Mesenchymal stem cell (in vitro differentiated cells and primary cell): ENCODE results near the gene PDS5A.

ENCODE experiments used
- DNase-seq: peaks from one replicate; pipeline ENCODE4 v3.0.0-alpha.2; 2013
- H2AFZ ChIP-seq: one replicate; pipeline ENCODE4 v1.6.1; 2013; ENCODE audit warnings: low read depth, mild to moderate bottlenecking, control low read depth, inconsistent platforms, low read length, moderate library complexity
- H2AK5ac ChIP-seq: 2 replicates; pipeline ENCODE4 v1.6.1; 2013; ENCODE audit warnings: low read length, moderate library complexity, mild to moderate bottlenecking, inconsistent platforms; ENCODE audit not compliant: severe bottlenecking
- H2BK120ac ChIP-seq: one replicate; pipeline ENCODE4 v1.6.1; 2013; ENCODE audit warnings: low read depth, mild to moderate bottlenecking, inconsistent platforms, low read length, moderate library complexity
- H2BK12ac ChIP-seq, 2 experiments: one replicate each; pipeline ENCODE4 v1.6.1; 2013; ENCODE audit warnings: inconsistent platforms in 2 of 2, low read length in 2 of 2, mild to moderate bottlenecking in 2 of 2, moderate library complexity in 2 of 2, control low read depth in 1 of 2
- H2BK15ac ChIP-seq: one replicate; pipeline ENCODE4 v1.6.1; 2013; ENCODE audit warnings: mild to moderate bottlenecking, low read depth, inconsistent platforms; ENCODE audit not compliant: poor library complexity, severe bottlenecking
- H2BK5ac ChIP-seq: 2 replicates; pipeline ENCODE4 v1.6.1; 2013; ENCODE audit warnings: low read depth, mild to moderate bottlenecking, low read length, control low read depth, inconsistent platforms; ENCODE audit not compliant: poor library complexity, severe bottlenecking
- H3K14ac ChIP-seq, 2 experiments: one replicate each; pipeline ENCODE4 v1.6.1; 2013; ENCODE audit warnings: inconsistent platforms in 2 of 2, low read length in 2 of 2, control low read depth in 1 of 2, mild to moderate bottlenecking in 1 of 2, moderate library complexity in 1 of 2
- H3K18ac ChIP-seq, 2 experiments: one replicate each; pipeline ENCODE4 v1.6.1; 2013; ENCODE audit warnings: inconsistent platforms in 2 of 2, low read length in 2 of 2, control low read depth in 1 of 2, low read depth in 1 of 2, mild to moderate bottlenecking in 1 of 2
- H3K23ac ChIP-seq, 2 experiments: one replicate each; pipeline ENCODE4 v1.6.1; 2013; ENCODE audit warnings: inconsistent platforms in 2 of 2, low read length in 2 of 2, mild to moderate bottlenecking in 2 of 2, moderate library complexity in 2 of 2, control low read depth in 1 of 2
- H3K27ac ChIP-seq: 2 replicates; pipeline ENCODE4 v1.5.1; 2013; ENCODE audit warnings: mild to moderate bottlenecking, moderate library complexity, low read length, control low read depth, inconsistent platforms; ENCODE audit not compliant: poor library complexity, severe bottlenecking
- H3K27me3 ChIP-seq, 2 experiments: 2 replicates each; pipeline versions ENCODE4 v1.6.1 to v1.7.0; 2013; ENCODE audit warnings: low read length in 2 of 2, mild to moderate bottlenecking in 2 of 2, moderate library complexity in 2 of 2, control low read depth in 1 of 2, inconsistent platforms in 1 of 2; ENCODE audit not compliant: control insufficient read depth in 1 of 2, insufficient read depth in 1 of 2
- H3K36me3 ChIP-seq, 2 experiments: 2 replicates each; pipeline versions ENCODE4 v1.6.1 to v1.7.0; 2013; ENCODE audit warnings: low read length in 2 of 2, control low read depth in 1 of 2, inconsistent platforms in 1 of 2, low read depth in 1 of 2, mild to moderate bottlenecking in 1 of 2; ENCODE audit not compliant: insufficient read depth in 2 of 2, control insufficient read depth in 1 of 2
- H3K4ac ChIP-seq, 2 experiments: one replicate each; pipeline ENCODE4 v1.6.1; 2013; ENCODE audit warnings: inconsistent platforms in 2 of 2, low read length in 2 of 2, mild to moderate bottlenecking in 2 of 2, moderate library complexity in 2 of 2, control low read depth in 1 of 2, low read depth in 1 of 2
- H3K4me1 ChIP-seq: 2 replicates; pipeline ENCODE4 v1.6.1; 2013; ENCODE audit warnings: low read depth, low read length, control low read depth; ENCODE audit not compliant: control insufficient read depth, insufficient read depth
- H3K4me2 ChIP-seq: 2 replicates; pipeline ENCODE4 v1.6.1; 2013; ENCODE audit warnings: low read length, mild to moderate bottlenecking, inconsistent platforms; ENCODE audit not compliant: poor library complexity, severe bottlenecking
- H3K4me3 ChIP-seq, 2 experiments: 2 replicates each; pipeline versions ENCODE4 v1.5.1 to v1.7.0; 2013; ENCODE audit warnings: low read length in 2 of 2, mild to moderate bottlenecking in 2 of 2, control low read depth in 1 of 2, low read depth in 1 of 2; ENCODE audit not compliant: insufficient read depth in 1 of 2
- H3K79me1 ChIP-seq: replicated peaks from 2 replicates; pipeline ENCODE4 v1.6.1; 2013; ENCODE audit warnings: mild to moderate bottlenecking, control low read depth, low read length, inconsistent platforms; ENCODE audit not compliant: poor library complexity, severe bottlenecking
- H3K9ac ChIP-seq: 2 replicates; pipeline ENCODE4 v1.7.0; 2013; ENCODE audit warnings: mild to moderate bottlenecking, low read length, moderate library complexity
- H3K9me3 ChIP-seq: 2 replicates; pipeline ENCODE4 v1.7.0; 2013; ENCODE audit warnings: mild to moderate bottlenecking, low read length; ENCODE audit not compliant: control insufficient read depth
- H4K8ac ChIP-seq: one replicate; pipeline ENCODE4 v1.6.1; 2013; ENCODE audit warnings: inconsistent platforms, mild to moderate bottlenecking, low read length, moderate library complexity
- H4K91ac ChIP-seq: one replicate; pipeline ENCODE4 v1.6.1; 2013; ENCODE audit warnings: mild to moderate bottlenecking, low read length, inconsistent platforms
- WGBS: methylation state at CpG from one replicate; pipeline ENCODE4 v1.1.7; 2013; ENCODE audit warnings: mixed read lengths; 5-methylcytosine and 5-hydroxymethylcytosine counted together

Gene PDS5A

DNA sequence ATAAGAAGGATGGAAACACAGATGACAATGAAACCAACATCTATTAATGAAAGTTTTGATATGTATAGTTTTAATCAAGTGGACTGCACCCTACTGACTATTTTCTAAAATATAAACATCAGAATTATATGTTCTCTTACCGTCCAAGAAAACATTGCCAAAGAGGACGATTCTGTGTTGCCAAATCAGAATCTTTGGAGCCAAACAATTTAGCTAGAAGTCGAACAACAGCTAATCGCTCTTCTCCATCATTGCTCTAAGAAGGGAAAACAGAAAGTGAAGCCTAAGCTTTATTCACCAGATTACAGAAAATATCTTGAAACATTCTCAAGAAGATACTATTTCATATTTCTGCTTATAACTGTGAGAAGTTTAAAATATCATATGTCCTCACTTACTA, 64.2 kb downstream of the PDS5A start:
- no peak overlapping the region for H3K4me3 ChIP-seq
- H3K18ac ChIP-seq = no peak overlapping the region
- H2BK12ac ChIP-seq = no peak overlapping the region
- peaks cover 17% of the 10 kb centered on the region for H3K79me1 ChIP-seq
- no peak overlapping the region for H2BK15ac ChIP-seq
- no peak overlapping the region for H4K8ac ChIP-seq
- H3K27ac ChIP-seq = no peak overlapping the region
- H2AFZ ChIP-seq = no peak overlapping the region
- no peaks in the 10 kb centered on the region for H3K9me3 ChIP-seq
- no peak overlapping the region for H2AK5ac ChIP-seq
- H3K23ac ChIP-seq = no peak overlapping the region
- no peak overlapping the region for H4K91ac ChIP-seq
- H3K9ac ChIP-seq = no peak overlapping the region
- no peak overlapping the region for H2BK120ac ChIP-seq
- H3K4me2 ChIP-seq = no peak overlapping the region
- H3K14ac ChIP-seq = no peak overlapping the region
- peaks cover 17 to 88% of the 10 kb centered on the region in 2 experiments for H3K36me3 ChIP-seq
- DNase-seq = no peak
- 95% methylated on average over 4 of the region's 4 CpGs for WGBS
- H3K4ac ChIP-seq = no peak overlapping the region
- no peak overlapping the region for H2BK5ac ChIP-seq
- no peaks in the 10 kb centered on the region for H3K27me3 ChIP-seq
- peaks cover 5% of the 10 kb centered on the region for H3K4me1 ChIP-seq

DNA sequence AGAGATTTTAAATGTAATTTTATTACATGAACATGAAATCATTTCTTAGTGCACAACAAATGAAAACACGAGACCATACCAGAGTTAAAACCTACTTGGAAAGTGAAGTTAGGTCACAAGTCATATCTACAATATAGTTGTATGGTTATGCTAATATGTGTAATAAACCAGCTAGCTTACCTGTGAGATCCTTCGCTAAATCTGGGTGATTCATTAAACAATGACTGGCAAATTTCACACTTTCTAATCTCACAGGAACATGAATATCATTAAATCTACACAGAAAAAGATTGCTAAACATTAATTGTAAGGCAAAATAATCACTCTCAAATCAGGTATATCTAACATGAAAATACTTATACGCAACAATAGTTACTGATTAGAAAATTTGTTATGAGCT, 67.6 kb downstream of the PDS5A start:
- no peak overlapping the region for H3K18ac ChIP-seq
- peaks cover 5% of the 10 kb centered on the region for H3K4me1 ChIP-seq
- H2BK15ac ChIP-seq = no peak overlapping the region
- no peak overlapping the region for H4K8ac ChIP-seq
- no peak overlapping the region for H2BK12ac ChIP-seq
- no peak overlapping the region for H2AK5ac ChIP-seq
- H2BK120ac ChIP-seq = no peak overlapping the region
- no peak for DNase-seq
- H2BK5ac ChIP-seq = no peak overlapping the region
- H3K4ac ChIP-seq = no peak overlapping the region
- no peak overlapping the region for H3K9ac ChIP-seq
- no peaks in the 10 kb centered on the region for H3K27me3 ChIP-seq
- H3K27ac ChIP-seq = no peak overlapping the region
- no peak overlapping the region for H4K91ac ChIP-seq
- 100% methylated on average over 1 of the region's 3 CpGs for WGBS
- no peak overlapping the region for H3K4me3 ChIP-seq
- no peak overlapping the region for H3K4me2 ChIP-seq
- H3K14ac ChIP-seq = no peak overlapping the region
- no peak overlapping the region for H2AFZ ChIP-seq
- no peaks in the 10 kb centered on the region for H3K9me3 ChIP-seq
- peaks cover 12% of the 10 kb centered on the region for H3K79me1 ChIP-seq
- H3K23ac ChIP-seq = no peak overlapping the region
- H3K36me3 ChIP-seq = peaks cover 8 to 71% of the 10 kb centered on the region in 2 experiments

DNA sequence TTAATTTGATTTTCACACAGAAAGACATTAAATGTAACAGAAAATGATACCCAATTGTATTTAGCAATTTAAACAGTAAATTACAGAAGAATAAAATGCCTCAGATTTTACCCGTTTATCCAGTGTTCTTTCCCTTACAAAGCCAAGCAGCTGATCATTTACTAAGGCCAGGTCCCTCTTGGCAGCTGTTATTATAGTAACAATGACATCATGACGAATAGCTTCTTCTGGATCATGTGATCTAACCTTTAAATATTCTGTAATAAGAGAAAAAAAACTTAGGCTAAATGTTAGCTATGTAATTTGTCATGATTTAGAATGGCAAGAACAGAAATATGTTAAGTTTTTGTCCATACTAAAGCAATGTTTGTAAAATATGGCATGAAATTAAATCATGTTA, 69.4 kb downstream of the PDS5A start:
- no peaks in the 10 kb centered on the region for H3K9me3 ChIP-seq
- 100% methylated on average over 1 of the region's 2 CpGs for WGBS

DNA sequence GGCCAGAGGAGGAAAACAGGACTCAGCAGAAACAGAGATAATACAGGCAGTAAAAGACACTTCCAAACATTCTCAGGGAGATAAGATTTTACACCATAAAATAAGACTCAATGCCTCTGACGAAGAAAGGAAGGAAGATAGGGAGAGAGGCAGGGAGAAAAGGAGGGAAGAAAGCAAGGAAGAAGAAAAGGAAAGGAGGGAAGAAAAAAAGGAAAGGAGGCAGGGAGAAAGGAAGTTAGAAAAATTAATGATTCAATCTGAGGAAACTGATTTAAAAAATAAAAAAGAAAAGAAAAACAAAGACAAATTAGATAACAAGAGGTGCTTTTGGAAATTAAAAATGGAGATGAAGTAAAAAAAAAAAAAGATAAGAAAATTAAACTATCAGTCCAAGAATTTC, 72.1 kb downstream of the PDS5A start:
- H3K9me3 ChIP-seq = no peaks in the 10 kb centered on the region
- DNase-seq = no peak
- no peak overlapping the region for H2BK5ac ChIP-seq
- no peak overlapping the region for H4K91ac ChIP-seq
- no peak overlapping the region for H3K27ac ChIP-seq
- H3K4me1 ChIP-seq = peaks cover 3% of the 10 kb centered on the region
- 56% methylated on average over 1 of the region's 1 CpG for WGBS
- H3K4me3 ChIP-seq = no peak overlapping the region
- no peak overlapping the region for H3K14ac ChIP-seq
- H3K18ac ChIP-seq = no peak overlapping the region
- no peak overlapping the region for H4K8ac ChIP-seq
- H3K23ac ChIP-seq = no peak overlapping the region
- no peak overlapping the region for H3K9ac ChIP-seq
- H2BK15ac ChIP-seq = no peak overlapping the region
- H3K27me3 ChIP-seq = no peaks in the 10 kb centered on the region
- H2AFZ ChIP-seq = no peak overlapping the region
- H3K36me3 ChIP-seq = peaks cover 6 to 68% of the 10 kb centered on the region in 2 experiments
- no peak overlapping the region for H2BK12ac ChIP-seq
- H2BK120ac ChIP-seq = no peak overlapping the region
- H3K79me1 ChIP-seq = peaks cover 12% of the 10 kb centered on the region
- no peak overlapping the region for H3K4me2 ChIP-seq
- H3K4ac ChIP-seq = no peak overlapping the region
- no peak overlapping the region for H2AK5ac ChIP-seq

More for the DNA sequence above, 69.4 kb downstream of the PDS5A start:
- no peak overlapping the region for H2AK5ac ChIP-seq
- peaks cover 12% of the 10 kb centered on the region for H3K79me1 ChIP-seq
- no peak overlapping the region for H4K91ac ChIP-seq
- H3K4ac ChIP-seq = no peak overlapping the region
- no peaks in the 10 kb centered on the region for H3K27me3 ChIP-seq
- H3K4me3 ChIP-seq = no peak overlapping the region
- no peak overlapping the region for H3K23ac ChIP-seq
- no peak overlapping the region for H2AFZ ChIP-seq
- no peak overlapping the region for H2BK12ac ChIP-seq
- peaks cover 6 to 65% of the 10 kb centered on the region in 2 experiments for H3K36me3 ChIP-seq
- H2BK15ac ChIP-seq = no peak overlapping the region
- peak overlapping the region; percentile 70 for H3K27ac ChIP-seq
- no peak overlapping the region for H3K9ac ChIP-seq
- H3K4me2 ChIP-seq = no peak overlapping the region
- no peak overlapping the region for H3K18ac ChIP-seq
- no peak overlapping the region for H3K14ac ChIP-seq
- no peak overlapping the region for H2BK5ac ChIP-seq
- no peak overlapping the region for H2BK120ac ChIP-seq
- H4K8ac ChIP-seq = no peak overlapping the region
- peak; percentile 6 for DNase-seq
- peaks cover 5% of the 10 kb centered on the region for H3K4me1 ChIP-seq
